WI38 (cell line): ENCODE measurements around the gene ZCRB1.
"Not testable (repeated sequence)": the region's sequence is repeated elsewhere in the genome, so short reads cannot be mapped to it uniquely, and the experiment has no call there.

Source experiments
- H3K4me3 ChIP-seq: 2 replicates; pipeline ENCODE4 v1.5.1; 2011; ENCODE audit warnings: low read depth, mild to moderate bottlenecking, control low read depth, low read length
- CTCF ChIP-seq: IDR thresholded peaks from 2 replicates; pipeline ENCODE4 v1.5.1; 2012; ENCODE audit warnings: low read depth, mild to moderate bottlenecking, control low read depth, low read length

ZCRB1 gene

GRCh38 chr12:42343721-42344120 lies 17.8 kb upstream of the ZCRB1 start:
- H3K4me3 ChIP-seq: no peak overlapping the region
- no peak for TF ChIP-seq CTCF

- no peak for TF ChIP-seq CTCF
- no peak overlapping the region for H3K4me3 ChIP-seq
Measured at GRCh38 chr12:42342028-42342427, 16.1 kb upstream of the ZCRB1 start.

- TF ChIP-seq CTCF: no peak
Measured at GRCh38 chr12:42338280-42338679, 12.4 kb upstream of the ZCRB1 start.

GRCh38 chr12:42336286-42336685 lies 10.4 kb upstream of the ZCRB1 start:
- no peak overlapping the region for H3K4me3 ChIP-seq
- no peak for TF ChIP-seq CTCF

More at GRCh38 chr12:42338280-42338679, 12.4 kb upstream of the ZCRB1 start:
- H3K4me3 ChIP-seq: no peak overlapping the region

GRCh38 chr12:42332301-42333285 lies 6.7 kb upstream of the ZCRB1 start:
- H3K4me3 ChIP-seq: no peak overlapping the region
- no peak for TF ChIP-seq CTCF

GRCh38 chr12:42330097-42330496 lies 4.2 kb upstream of the ZCRB1 start:
- not testable (repeated sequence) for H3K4me3 ChIP-seq

GRCh38 chr12:42327227-42327590 lies 1.3 kb upstream of the ZCRB1 start:
- no peak for TF ChIP-seq CTCF
- H3K4me3 ChIP-seq: peak overlapping the region; percentile 78
